AG09319 (cell line): ENCODE results near the gene ADPRS.
A peak's percentile ranks its signal among the peaks of the same experiment; 100 is the strongest.

ENCODE experiments used
- DNase-seq: peaks from one replicate; pipeline ENCODE4 v3.0.0-alpha.2; 2010; ENCODE audit warnings: low read depth; ENCODE audit errors: extremely low read depth
- CTCF ChIP-seq: IDR thresholded peaks from 2 replicates; pipeline ENCODE4 v1.5.1; 2011; ENCODE audit warnings: low read depth, mild to moderate bottlenecking, inconsistent platforms, low read length, moderate library complexity

The ADPRS gene

GRCh38 chr1:36093929-36094328, 5.2 kb downstream of the ADPRS start:
- TF ChIP-seq CTCF: no peak
- no peak for DNase-seq

GRCh38 chr1:36094621-36095061, 5.9 kb downstream of the ADPRS start:
- peak; percentile 71 for DNase-seq
- no peak for TF ChIP-seq CTCF

DNA sequence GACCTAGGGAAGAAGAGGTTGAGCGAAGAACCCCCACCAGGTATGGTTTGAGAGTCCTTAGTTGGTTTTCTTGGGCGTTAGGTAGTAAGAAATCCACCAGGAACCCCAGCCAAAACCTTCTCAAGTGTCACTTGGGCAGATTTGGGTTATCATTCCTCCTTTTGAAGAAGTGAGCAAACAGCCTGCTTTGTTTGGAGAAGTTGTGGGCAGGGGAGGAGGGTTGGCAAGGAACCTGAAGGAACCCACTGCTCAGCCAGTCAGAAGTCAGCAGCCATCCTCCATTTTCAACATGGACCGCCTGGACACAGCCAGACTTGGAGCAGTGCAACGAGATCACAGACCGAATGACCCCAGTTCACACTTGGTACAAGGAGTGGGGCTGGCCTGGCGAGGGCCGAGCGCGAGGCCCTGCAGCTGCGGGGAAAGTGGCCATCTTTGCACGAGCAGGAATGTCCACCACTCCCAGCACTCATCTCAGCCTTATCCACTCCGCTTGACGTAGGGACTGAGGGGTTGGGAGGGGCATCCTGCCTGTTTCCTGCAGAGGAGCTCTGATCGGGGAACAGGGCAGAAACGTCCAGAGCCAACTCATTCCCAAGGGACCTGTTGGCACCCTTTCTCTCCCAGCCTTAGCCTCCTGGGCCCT, 7.2 kb downstream of the ADPRS start:
- no peak for DNase-seq

DNA sequence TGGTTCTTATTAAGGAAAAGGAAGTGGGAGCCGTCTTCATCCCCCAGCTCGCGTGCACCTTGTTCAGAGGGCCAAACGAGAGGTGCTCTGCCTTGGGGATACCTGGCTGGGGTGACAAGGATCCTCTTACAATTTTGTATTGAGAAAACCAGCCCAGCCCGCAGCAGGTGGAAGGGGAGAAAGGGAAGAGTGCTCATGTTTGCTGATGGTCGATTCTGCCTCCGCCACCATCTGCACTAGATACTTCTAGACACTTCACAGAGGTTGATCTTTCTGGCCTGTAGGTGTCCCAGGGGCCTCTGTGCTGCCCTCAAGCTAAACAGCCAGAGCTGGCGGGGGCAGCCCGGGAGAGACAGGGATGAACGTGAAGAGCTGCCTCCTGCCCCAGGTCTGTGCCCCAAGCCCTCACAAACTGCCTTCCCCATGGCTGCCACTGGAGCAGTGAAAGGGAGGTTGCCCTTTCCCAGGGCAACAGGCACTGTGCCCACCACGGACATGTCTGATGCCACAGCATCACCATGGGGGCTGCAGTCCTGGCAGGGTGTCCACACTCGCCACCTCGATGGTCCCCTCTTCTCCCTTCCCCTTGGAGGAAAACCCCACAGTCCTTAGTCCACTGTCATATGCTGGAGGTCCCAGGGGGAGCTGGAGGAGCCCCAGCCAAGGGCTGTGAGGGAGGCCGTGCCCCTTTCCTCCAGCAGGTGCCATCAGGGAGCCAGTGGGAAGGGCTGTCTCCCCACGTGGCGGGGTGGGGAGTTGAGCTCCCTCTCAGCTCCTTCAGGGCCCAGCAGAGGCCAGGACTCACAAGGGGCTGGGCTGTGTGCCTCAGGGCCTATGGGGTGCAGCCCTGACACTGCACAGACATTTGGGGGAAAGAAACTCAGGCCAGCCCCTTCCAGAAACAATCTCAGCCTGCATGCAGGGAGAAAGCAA, 8.1 kb downstream of the ADPRS start:
- TF ChIP-seq CTCF: peak; percentile 14
- DNase-seq: no peak

More for the DNA sequence above, 7.2 kb downstream of the ADPRS start:
- TF ChIP-seq CTCF: no peak

GRCh38 chr1:36097693-36098585, 9.2 kb downstream of the ADPRS start:
- no peak for TF ChIP-seq CTCF
- DNase-seq: no peak

DNA sequence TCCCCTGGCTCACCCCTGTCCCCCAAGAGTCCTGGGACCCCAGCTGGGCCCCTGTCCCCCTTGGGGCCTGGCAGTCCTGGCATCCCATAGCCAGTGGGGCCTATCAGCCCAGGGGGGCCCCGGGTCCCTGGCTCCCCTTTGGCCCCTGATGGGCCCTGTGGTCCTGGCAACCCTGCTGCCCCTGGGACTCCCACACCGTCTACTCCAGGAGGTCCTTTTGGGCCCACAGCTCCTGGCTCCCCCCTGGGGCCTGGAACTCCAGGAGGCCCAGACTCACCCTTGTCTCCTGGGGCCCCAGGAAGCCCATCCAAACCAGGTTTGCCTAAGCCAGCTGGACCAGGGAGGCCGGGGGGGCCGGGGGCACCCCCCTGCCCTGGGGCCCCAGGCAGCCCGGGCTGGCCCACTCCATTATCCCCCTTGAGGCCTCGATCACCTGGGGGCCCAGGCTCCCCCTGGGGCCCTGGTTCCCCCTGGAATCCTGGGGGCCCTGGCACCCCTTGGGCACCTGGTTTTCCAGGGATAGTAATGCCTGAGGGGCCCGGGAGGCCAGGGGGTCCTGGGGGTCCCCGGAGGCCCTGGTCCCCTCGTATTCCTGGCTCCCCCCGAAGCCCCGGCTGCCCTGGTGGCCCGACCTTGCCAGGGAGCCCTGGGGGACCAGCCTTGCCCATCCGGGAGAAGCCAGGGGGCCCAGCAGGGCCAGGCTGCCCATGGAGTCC, 10.1 kb downstream of the ADPRS start:
- no peak for DNase-seq

More for the DNA sequence above, 10.1 kb downstream of the ADPRS start:
- TF ChIP-seq CTCF: no peak
